HUES64 (cell line): Measurements from ENCODE around the gene ZNRF1.

ENCODE experiments used
- H3K27ac ChIP-seq: 2 replicates; pipeline ENCODE4 v1.7.0; 2013; ENCODE audit warnings: low read depth, low read length, inconsistent platforms
- H3K27me3 ChIP-seq: 2 replicates; pipeline ENCODE4 v1.6.1; 2013; ENCODE audit warnings: mild to moderate bottlenecking, low read length; ENCODE audit not compliant: insufficient read depth
- H3K36me3 ChIP-seq: 2 replicates; pipeline ENCODE4 v1.6.1; 2013; ENCODE audit warnings: mild to moderate bottlenecking, low read length; ENCODE audit not compliant: insufficient read depth
- H3K4me1 ChIP-seq: 2 replicates; pipeline ENCODE4 v1.6.1; 2013; ENCODE audit warnings: mild to moderate bottlenecking, low read length, moderate library complexity; ENCODE audit not compliant: insufficient read depth
- H3K4me3 ChIP-seq: 2 replicates; pipeline ENCODE4 v1.5.1; 2013; ENCODE audit warnings: mild to moderate bottlenecking, low read length, moderate library complexity
- H3K9ac ChIP-seq: 2 replicates; pipeline ENCODE4 v1.6.1; 2013; ENCODE audit warnings: mild to moderate bottlenecking, low read depth, low read length
- H3K9me3 ChIP-seq: 2 replicates; pipeline ENCODE4 v1.6.1; 2013; ENCODE audit warnings: low read depth, low read length; ENCODE audit not compliant: insufficient read depth
- WGBS: fragments of 150-250, 120-280 bp; methylation state at CpG from one replicate; pipeline ENCODE4 v1.1.7; 2013; ENCODE audit warnings: missing lambda C conversion rate; 5-methylcytosine and 5-hydroxymethylcytosine counted together

ZNRF1 gene

GRCh38 chr16:75101635-75102034 lies 102.8 kb downstream of the ZNRF1 start:
- Histone ChIP-seq H3K27me3 (no peaks in the 10 kb centered on the region), H3K9ac (no peak overlapping the region), H3K36me3 (peaks cover 3% of the 10 kb centered on the region; the same call in 1 of the 2 replicates), H3K27ac (no peak overlapping the region), H3K9me3 (no peaks in the 10 kb centered on the region), H3K4me3 (no peak overlapping the region), H3K4me1 (peaks cover 32% of the 10 kb centered on the region)
- 92% methylated on average over 3 of the region's 3 CpGs for WGBS

DNA sequence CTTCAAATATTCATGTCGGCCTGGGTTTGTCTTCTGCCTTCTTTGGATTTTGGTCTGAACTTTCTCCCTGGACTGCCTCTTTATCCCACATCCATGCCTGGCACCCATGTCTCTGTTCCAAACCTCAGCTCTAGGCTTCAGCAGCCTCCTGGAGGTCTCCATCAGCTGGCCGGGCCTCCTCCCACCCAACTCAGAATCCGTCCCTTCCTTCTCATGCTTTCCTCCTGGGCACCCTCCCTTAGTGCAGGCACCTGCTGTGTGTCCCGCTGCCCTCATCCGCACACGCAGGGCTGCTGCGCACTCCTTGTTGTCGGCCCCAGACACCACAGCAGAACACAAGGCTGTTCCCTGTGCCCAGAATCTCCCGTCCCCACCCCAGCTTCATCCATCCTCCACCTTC lies 103.8 kb downstream of the ZNRF1 start:
- Histone ChIP-seq H3K9me3 (no peaks in the 10 kb centered on the region), H3K4me1 (peaks cover 25% of the 10 kb centered on the region), H3K9ac (no peak overlapping the region), H3K27ac (no peak overlapping the region), H3K27me3 (no peaks in the 10 kb centered on the region), H3K36me3 (peaks cover 3% of the 10 kb centered on the region; the same call in 1 of the 2 replicates), H3K4me3 (no peak overlapping the region)
- 93% methylated on average over 9 of the region's 9 CpGs for WGBS

GRCh38 chr16:75103994-75104393 lies 105.2 kb downstream of the ZNRF1 start:
- H3K27me3 ChIP-seq = no peaks in the 10 kb centered on the region
- H3K36me3 ChIP-seq = peaks cover 3% of the 10 kb centered on the region; the same call in 1 of the 2 replicates
- no peaks in the 10 kb centered on the region for H3K9me3 ChIP-seq
- H3K27ac ChIP-seq = no peak overlapping the region
- no peak overlapping the region for H3K4me3 ChIP-seq
- H3K9ac ChIP-seq = no peak overlapping the region
- WGBS = 98% methylated on average over 4 of the region's 5 CpGs
- H3K4me1 ChIP-seq = peaks cover 18% of the 10 kb centered on the region

DNA sequence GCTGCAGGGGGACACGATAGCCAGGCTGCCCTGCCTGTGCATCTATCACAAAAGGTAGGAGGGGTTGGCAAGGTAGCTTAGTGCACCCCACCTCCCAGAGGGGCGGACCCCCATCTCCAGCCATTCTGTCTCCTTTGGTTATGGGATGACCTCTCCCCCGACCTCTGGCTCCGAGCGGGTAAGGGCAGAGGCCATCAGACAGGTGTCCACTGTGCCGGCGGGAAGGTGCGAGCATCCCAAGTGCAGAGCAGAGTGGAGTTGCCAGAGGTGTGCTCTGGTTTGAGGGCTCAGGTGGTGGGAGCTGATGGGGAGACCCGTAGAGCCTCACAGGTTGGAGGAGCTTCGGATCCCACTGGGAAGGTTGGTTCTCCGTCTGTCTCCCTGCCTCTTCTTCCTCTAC lies 106.0 kb downstream of the ZNRF1 start:
- no peaks in the 10 kb centered on the region for H3K9me3 ChIP-seq
- no peaks in the 10 kb centered on the region for H3K27me3 ChIP-seq
- no peak overlapping the region for H3K4me3 ChIP-seq
- peaks cover 17% of the 10 kb centered on the region for H3K4me1 ChIP-seq
- no peak overlapping the region for H3K27ac ChIP-seq
- 96% methylated on average over 11 of the region's 11 CpGs for WGBS
- no peak overlapping the region for H3K9ac ChIP-seq
- peaks cover 3% of the 10 kb centered on the region; the same call in 1 of the 2 replicates for H3K36me3 ChIP-seq

DNA sequence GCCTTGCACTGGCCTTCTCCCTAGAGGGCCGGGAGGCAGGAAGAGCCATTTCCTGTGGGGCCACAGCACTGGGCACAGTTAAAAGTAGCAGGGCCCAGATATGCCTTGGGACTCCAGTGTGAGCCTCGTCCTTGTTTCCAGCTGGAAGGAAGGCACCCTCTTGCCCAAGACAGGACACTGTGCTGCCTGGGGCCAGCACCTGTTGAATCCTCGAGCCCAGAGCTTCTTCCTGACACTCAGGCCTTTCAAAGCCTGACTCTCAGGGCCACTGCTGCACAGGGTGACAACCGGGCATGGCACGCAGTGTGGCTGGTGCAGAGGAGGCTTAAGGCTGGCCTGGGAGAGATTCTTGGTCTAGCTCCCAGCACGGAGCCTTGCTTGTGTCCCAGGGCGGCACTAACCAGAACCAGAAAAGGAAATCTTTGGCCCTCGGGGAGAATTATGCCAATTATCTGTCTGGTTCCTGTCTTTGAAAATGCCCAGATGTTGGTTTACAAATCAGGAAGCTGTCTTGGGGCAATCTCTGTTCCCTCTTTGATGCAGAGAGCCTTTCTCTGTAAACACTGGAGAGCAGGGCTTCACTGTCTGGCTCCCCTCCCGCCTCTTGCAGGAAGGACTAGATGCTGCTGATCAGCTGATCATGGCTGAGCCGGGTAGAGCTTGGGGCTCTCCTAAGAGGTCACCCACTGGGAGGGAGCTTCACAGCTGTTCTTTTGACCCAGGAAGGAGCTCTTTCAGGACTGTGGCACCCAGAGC lies 106.7 kb downstream of the ZNRF1 start:
- Histone ChIP-seq H3K27me3 (no peaks in the 10 kb centered on the region), H3K9me3 (no peaks in the 10 kb centered on the region), H3K27ac (no peak overlapping the region), H3K4me1 (peaks cover 21% of the 10 kb centered on the region), H3K36me3 (peaks cover 3% of the 10 kb centered on the region; the same call in 1 of the 2 replicates), H3K4me3 (no peak overlapping the region), H3K9ac (no peak overlapping the region)
- 88% methylated on average over 10 of the region's 10 CpGs for WGBS

DNA sequence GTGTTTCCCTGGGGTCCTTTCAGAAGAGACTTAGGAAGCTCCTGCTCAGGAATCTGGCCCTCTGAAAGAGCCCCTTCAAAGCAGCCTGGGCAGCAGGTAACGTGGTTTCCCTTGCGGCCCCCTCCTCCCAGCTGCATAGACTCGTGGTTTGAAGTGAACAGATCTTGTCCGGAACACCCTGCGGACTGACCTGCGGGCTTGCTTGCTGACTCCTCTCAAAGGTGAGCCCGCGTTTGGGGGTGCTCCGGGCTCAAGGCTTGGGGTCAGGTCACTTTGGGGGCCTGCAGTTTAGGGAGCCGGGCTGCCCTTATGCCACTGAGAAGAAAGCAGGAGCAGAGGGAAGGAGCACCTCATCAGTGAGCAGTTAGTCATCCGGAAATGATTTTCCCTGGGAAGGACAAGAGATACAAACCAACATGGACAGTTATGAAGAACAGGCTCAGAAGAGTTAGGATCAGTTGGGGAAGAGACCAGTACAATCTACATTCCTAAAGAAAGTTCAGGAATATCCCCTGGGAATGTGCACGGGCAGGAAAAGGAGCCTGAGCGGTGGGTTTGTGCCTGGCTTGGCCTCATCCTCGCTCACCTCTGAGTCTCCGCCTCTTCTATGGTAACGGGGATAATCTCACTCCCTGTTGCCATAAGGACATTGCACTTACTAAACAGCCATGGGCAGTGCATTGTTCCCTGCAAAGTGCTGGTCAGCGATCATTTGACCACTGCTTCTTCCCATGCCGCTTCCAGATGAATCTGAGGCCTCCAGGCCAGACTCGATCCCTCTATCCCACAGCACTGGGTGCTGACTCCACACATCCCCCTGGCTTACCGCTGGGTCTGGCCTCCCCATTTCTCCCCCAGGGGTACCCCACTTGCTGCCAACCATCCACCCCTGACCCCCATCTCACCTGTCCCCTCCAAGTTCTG lies 107.8 kb downstream of the ZNRF1 start:
- Histone ChIP-seq H3K27me3 (no peaks in the 10 kb centered on the region), H3K4me1 (peaks cover 30% of the 10 kb centered on the region), H3K4me3 (no peak overlapping the region), H3K36me3 (peaks cover 3% of the 10 kb centered on the region; the same call in 1 of the 2 replicates), H3K9ac (no peak overlapping the region), H3K27ac (no peak overlapping the region), H3K9me3 (no peaks in the 10 kb centered on the region)
- WGBS = 93% methylated on average over 20 of the region's 20 CpGs

- WGBS = 91% methylated on average over 10 of the region's 10 CpGs
- Histone ChIP-seq H3K9me3 (no peaks in the 10 kb centered on the region), H3K27me3 (no peaks in the 10 kb centered on the region), H3K9ac (no peak overlapping the region), H3K36me3 (peaks cover under 1% of the 10 kb centered on the region; the same call in 1 of the 2 replicates), H3K4me3 (no peak overlapping the region), H3K27ac (no peak overlapping the region), H3K4me1 (peaks cover 37% of the 10 kb centered on the region)
Measured at GRCh38 chr16:75107505-75107904, 108.7 kb downstream of the ZNRF1 start.

DNA sequence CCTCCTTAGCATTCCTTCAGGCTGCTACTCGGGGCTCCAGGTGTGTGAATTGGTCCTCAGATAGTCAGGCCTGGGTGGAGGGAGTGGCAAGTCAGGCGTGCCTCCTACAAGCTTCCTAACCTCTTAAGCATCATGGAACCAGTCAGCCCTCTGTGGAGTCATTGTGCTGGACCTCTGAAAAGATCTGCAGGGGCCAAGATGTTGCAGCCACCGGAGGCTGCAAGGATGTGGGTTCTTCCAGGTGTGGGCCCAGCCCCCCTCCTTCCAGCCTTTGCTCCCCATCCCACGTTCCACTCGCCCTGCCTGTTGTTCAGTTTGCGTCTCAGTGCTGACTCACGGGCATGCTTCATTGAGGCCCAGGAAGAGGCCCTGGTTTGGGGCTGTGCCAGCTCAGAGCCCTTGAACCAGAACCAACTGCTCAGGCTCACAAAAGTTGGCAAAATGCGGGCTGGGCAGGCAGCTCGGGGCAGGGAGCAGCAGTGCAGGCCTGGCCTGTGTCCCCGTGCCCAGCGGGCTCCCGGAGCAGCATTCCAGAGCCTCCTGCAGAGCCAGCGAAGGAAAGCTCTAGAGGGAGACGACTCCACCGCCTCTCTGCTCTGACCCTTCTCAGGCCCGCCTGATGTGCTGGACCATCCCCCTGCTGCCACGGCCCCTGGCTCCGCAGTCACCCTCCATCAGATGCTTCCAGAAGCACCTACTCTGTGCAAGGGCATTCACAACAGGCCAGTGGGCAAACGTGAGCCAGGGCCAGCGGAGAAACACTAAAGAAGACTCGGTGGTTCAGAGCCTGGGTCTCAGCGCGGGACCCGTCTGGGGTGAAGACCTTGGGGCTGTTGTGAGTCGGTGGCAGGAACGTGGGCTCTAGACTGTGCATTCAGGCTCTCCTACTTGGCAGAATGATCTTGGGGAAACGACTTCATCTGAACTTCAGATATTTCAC lies 110.2 kb downstream of the ZNRF1 start:
- Histone ChIP-seq H3K4me3 (no peak overlapping the region), H3K27ac (no peak overlapping the region; the same call in 1 of the 2 replicates), H3K4me1 (peaks cover 44% of the 10 kb centered on the region), H3K9me3 (no peaks in the 10 kb centered on the region), H3K36me3 (no peaks in the 10 kb centered on the region; the same call in 1 of the 2 replicates), H3K9ac (peak overlapping the region; percentile 20; the same call in 1 of the 2 replicates), H3K27me3 (no peaks in the 10 kb centered on the region)
- 89% methylated on average over 27 of the region's 27 CpGs for WGBS

- Histone ChIP-seq H3K27ac (no peak overlapping the region), H3K36me3 (no peaks in the 10 kb centered on the region; the same call in 1 of the 2 replicates), H3K27me3 (no peaks in the 10 kb centered on the region), H3K9ac (no peak overlapping the region), H3K4me1 (peaks cover 44% of the 10 kb centered on the region), H3K9me3 (no peaks in the 10 kb centered on the region), H3K4me3 (no peak overlapping the region)
- WGBS = 88% methylated on average over 10 of the region's 10 CpGs
Measured at GRCh38 chr16:75109732-75110243, 111.0 kb downstream of the ZNRF1 start.
